Rectal smooth muscle tissue (tissue), 1 donor: ENCODE results near the gene CABP4.

Experiments
- H3K27ac ChIP-seq: one replicate; pipeline ENCODE4 v1.7.0; 2013; ENCODE audit warnings: low read depth, low read length, inconsistent platforms
- H3K27me3 ChIP-seq: one replicate; pipeline ENCODE4 v1.7.0; 2013; ENCODE audit warnings: low read length; ENCODE audit not compliant: control insufficient read depth, insufficient read depth
- H3K36me3 ChIP-seq: one replicate; pipeline ENCODE4 v1.7.0; 2013; ENCODE audit warnings: low read length; ENCODE audit not compliant: control insufficient read depth, insufficient read depth
- H3K4me1 ChIP-seq: one replicate; pipeline ENCODE4 v1.7.0; 2013; ENCODE audit warnings: low read length; ENCODE audit not compliant: control insufficient read depth, insufficient read depth
- H3K4me3 ChIP-seq: one replicate; pipeline ENCODE4 v1.7.0; 2013; ENCODE audit warnings: low read length
- H3K9ac ChIP-seq: one replicate; pipeline ENCODE4 v1.7.0; 2013; ENCODE audit warnings: low read length

CABP4 gene

DNA sequence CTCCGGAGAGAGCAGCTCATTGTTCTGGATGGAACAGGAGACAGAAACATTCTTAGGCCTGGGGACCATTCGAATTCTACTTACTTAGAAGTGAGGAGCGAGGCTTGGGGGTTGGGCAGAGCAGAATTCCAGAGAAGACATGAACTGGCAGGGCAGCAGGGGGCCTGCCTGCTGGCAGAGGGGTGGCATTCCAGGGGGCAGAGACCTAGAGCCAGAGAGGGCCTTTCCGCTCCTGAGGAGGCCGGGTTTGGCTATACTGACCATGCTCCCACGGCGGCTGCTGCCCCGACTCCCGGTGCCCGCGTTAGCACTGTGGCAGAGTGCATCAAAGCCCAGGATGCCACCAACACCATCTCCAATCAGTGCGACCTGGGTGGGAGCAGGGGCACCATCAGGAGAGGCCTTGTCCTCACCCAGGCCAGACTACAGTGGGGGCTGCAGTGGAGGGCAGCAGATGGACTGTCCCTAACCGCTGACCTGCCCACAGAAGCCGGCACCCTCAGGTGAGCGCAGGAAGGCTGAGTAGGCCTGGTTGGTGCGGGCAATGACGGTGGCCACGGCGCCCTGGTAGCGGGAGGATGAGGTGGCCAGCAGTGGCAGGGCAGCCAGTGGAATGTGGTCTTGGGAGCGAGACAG lies 42.6 kb downstream of the CABP4 start:
- H3K27ac ChIP-seq = no peak overlapping the region
- H3K4me3 ChIP-seq = no peak overlapping the region
- H3K27me3 ChIP-seq = no peaks in the 10 kb centered on the region
- no peaks in the 10 kb centered on the region for H3K4me1 ChIP-seq
- H3K9ac ChIP-seq = no peak overlapping the region
- peaks cover 6% of the 10 kb centered on the region for H3K36me3 ChIP-seq

GRCh38 chr11:67498544-67498972 lies 43.4 kb downstream of the CABP4 start:
- no peak overlapping the region for H3K27ac ChIP-seq
- H3K4me3 ChIP-seq = no peak overlapping the region
- H3K27me3 ChIP-seq = no peaks in the 10 kb centered on the region
- peaks cover 6% of the 10 kb centered on the region for H3K36me3 ChIP-seq
- H3K9ac ChIP-seq = no peak overlapping the region
- no peaks in the 10 kb centered on the region for H3K4me1 ChIP-seq

DNA sequence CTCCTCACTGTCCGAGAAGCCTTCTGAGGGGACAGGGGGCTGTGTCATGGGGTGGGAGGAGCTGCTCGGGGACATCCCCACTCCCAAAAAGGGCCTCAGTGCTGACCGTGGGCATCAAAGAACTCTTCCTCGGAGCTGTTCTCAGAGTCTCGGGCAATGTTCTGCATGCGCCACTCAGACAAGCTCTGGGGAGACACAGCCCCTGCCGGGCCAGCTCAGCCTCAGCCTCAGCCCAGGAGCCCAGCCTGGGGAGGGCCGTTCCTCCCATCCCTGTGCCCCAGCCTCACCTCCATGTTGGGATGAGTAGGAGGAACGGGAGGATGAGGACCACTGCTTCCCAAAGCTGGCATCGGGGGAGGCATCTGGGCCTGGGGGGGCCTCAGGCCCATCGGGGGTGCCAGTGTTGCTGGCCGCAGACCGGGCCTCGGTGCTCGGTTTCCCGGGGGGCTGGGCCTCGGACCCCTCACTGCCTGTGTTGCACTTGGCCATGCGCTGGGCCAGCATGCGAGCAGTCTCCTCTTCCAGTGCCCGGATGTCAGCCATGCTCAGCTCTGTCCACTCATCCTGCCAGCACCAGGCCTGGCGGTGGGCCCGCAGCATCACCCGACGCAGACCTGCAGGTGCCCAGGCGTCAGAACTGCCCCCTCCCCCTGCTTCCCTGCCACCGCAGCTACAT lies 44.8 kb downstream of the CABP4 start:
- Histone ChIP-seq H3K27me3 (peaks cover 3% of the 10 kb centered on the region), H3K36me3 (peaks cover 6% of the 10 kb centered on the region), H3K9ac (no peak overlapping the region), H3K4me3 (no peak overlapping the region), H3K4me1 (peaks cover 2% of the 10 kb centered on the region), H3K27ac (no peak overlapping the region)

DNA sequence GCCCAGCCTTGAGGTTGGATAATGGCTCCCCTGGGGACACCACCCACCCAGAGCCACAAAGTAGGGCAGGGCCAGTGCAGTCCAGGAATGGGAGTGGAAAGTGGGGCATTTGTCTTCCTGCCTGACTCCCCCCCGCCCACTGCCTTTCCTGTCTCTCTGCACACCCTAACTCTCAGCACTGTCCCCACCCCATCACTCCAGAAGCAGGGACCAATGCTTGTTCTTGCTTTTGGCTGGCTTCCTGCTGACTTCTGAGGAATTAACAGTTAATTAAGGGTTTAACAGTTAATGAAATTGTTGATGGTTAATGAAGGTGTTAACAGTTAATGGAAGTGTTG lies 45.3 kb downstream of the CABP4 start:
- Histone ChIP-seq H3K4me3 (no peak overlapping the region), H3K9ac (no peak overlapping the region), H3K4me1 (peaks cover 3% of the 10 kb centered on the region), H3K36me3 (peaks cover 6% of the 10 kb centered on the region), H3K27ac (no peak overlapping the region), H3K27me3 (peaks cover 3% of the 10 kb centered on the region)

DNA sequence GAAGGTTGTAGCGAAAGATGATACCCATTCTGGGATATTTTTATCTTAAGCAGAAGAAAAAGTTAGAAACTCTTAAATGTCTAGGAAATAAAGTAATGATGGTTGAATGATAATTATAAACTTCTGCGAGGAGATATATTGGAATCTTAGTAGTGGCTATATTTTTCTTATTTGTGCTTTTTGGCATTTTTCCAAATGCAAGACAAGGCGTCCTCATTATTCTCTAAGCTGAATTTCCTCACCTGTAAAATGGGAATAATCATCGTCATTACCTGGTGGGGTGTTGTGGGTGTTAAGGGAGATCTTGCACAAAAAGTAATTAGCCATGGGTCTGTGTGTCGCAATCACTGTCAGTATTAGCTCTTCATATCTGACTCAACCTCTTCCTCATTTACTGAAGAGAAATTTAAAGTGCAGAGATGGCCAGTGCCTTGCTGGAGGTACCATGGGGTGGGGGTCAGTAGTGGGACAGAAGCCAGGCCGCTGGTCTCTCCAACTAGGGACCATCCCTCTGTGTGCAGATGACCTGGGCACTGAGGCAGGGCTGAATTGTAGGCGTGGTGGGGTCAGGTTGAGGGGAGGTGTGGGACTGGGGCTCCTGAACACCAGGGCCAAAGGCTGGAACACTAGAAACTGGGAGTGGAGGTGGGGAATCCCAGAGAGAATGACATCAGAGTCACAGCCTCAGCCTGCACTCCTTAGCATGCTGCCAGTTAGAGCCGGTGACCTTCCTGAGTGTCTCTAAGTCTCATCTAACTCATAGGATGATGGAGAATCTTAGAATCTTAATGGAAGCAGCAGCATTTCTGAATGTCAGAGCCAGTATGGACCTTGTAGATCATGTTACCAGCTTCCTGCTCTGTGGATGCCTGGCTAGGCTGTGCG lies 45.9 kb downstream of the CABP4 start:
- no peak overlapping the region for H3K9ac ChIP-seq
- peaks cover 9% of the 10 kb centered on the region for H3K4me1 ChIP-seq
- H3K4me3 ChIP-seq = no peak overlapping the region
- H3K27me3 ChIP-seq = peaks cover 3% of the 10 kb centered on the region
- no peak overlapping the region for H3K27ac ChIP-seq
- peaks cover 6% of the 10 kb centered on the region for H3K36me3 ChIP-seq

GRCh38 chr11:67501854-67502253 lies 46.7 kb downstream of the CABP4 start:
- Histone ChIP-seq H3K27me3 (peaks cover 3% of the 10 kb centered on the region), H3K9ac (no peak overlapping the region), H3K4me1 (peaks cover 9% of the 10 kb centered on the region), H3K36me3 (peaks cover 3% of the 10 kb centered on the region), H3K4me3 (no peak overlapping the region), H3K27ac (no peak overlapping the region)

DNA sequence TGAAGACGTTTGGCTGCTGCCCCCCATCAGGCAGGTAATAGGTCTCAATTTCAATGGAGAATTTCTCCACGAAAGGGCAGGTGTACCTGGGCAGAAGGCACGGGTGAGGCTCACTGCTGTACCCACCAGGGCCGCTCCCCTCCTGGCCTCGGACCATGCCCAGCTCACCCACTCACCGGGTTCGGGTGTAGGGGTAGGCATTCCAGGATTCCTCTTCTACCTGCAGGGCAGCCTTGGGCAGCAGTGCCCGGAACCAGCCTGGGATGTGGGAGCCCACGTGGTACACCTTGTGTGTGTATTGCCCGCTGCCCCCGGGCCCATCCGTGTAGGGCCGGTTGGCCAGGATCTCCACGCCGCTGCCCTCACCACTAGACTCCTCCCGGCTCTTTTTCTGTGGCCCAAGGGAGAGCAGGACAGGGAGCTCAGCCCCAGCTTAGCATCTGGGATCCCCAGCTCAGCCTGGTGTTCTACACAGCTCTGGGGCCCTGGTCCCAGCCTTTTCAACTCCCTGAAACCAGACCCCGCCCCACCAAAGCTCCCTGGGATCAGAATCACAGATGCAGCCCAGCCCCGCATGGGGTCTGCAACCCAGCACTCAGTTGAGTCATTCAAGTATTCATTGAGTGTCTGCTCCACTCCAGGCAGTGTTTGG lies 47.3 kb downstream of the CABP4 start:
- peaks cover 3% of the 10 kb centered on the region for H3K27me3 ChIP-seq
- peaks cover 9% of the 10 kb centered on the region for H3K4me1 ChIP-seq

DNA sequence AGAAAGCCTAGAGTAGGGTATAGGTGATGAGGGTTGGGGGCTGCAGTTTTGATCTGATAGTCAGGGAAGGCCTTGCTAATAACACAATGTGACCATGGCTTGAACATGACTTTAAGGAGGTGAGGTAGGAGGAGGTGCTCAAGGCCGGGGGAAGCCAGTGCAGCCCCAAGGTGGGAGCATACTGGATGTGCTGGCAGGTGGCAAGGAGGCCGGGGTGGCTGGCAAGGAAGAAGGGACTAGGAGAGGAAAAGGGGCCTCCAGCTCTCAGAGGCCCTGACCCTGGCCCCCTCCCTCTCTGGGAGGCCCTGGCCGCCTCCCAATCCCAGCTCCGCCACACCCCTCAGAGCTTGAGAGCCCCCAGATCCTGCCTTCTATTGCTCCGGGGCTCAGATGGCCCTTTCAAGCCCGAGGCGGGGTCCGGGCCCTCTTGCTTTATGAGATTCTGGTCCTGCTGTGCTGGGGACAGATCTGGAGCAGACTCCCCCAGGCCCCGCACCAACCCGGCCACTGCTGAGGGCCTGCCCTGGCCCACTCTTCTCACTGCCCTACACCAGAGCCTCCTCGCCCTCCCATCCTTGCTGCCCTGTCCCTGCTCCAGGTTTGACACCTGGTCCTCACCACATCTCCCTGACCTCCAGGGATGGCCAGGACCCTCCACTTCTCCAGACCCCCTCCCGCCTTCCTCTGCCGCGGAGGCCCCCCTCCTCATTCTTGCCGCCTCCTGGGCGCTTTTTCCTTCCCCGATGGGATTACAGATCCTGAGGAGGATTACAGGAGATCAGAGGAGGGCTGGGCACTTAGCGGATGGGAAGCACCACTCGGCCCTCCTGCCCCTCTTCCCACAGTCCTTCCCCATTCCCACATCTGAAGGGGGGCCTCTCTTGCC lies 48.2 kb downstream of the CABP4 start:
- peak overlapping the region; percentile 52 for H3K4me3 ChIP-seq
- H3K27me3 ChIP-seq = peaks cover 5% of the 10 kb centered on the region
- H3K36me3 ChIP-seq = peaks cover 3% of the 10 kb centered on the region
- no peak overlapping the region for H3K9ac ChIP-seq
- H3K27ac ChIP-seq = no peak overlapping the region
- peaks cover 9% of the 10 kb centered on the region for H3K4me1 ChIP-seq

More for the DNA sequence above, 47.3 kb downstream of the CABP4 start:
- H3K9ac ChIP-seq = no peak overlapping the region
- peaks cover 3% of the 10 kb centered on the region for H3K36me3 ChIP-seq
- no peak overlapping the region for H3K27ac ChIP-seq
- no peak overlapping the region for H3K4me3 ChIP-seq

GRCh38 chr11:67504005-67504949 lies 49.1 kb downstream of the CABP4 start:
- H3K4me1 ChIP-seq = peaks cover 9% of the 10 kb centered on the region
- H3K4me3 ChIP-seq = peak overlapping the region; percentile 85
- peak overlapping the region; percentile 33 for H3K27ac ChIP-seq
- H3K9ac ChIP-seq = peak overlapping the region; percentile 51
- peaks cover 5% of the 10 kb centered on the region for H3K27me3 ChIP-seq
- no peaks in the 10 kb centered on the region for H3K36me3 ChIP-seq

DNA sequence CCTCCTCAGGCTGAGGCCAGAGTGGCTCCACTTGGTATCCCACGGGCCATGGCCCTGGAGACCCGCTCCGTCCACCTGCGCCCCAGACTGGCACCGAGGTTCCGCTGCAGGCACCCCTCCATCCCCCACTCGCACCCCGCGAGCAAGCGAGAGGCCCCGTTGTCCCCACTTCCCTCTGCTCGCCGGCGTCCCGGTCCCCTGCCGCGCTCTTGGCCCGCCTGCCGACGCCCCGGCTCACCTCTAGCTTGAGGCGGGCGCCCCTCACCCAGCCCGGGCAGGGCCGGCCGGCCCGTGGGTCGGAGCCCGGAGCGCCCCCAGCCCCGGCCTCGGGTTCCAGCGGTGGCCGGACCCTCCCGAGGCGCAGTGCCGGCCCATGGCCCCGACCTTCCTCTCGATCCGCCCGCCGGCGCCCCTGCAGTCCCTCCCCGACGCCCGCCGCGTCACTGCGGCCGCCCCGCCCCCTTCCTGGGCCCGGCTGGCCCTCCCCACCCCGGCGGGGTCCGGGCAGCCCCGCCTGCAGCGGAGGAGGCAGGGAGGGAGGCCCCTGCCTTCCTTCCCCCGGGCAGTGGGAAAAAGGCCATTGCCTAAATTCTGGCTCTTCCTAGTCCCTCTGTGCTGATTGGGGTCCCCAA lies 49.9 kb downstream of the CABP4 start, which contains the start of gene PITPNM1:
TSS of gene PITPNM1 (minus strand) at position 414 of the 632 bp plus-strand sequence. CDS start 1,183 bp downstream, outside the sequence.
- H3K27me3 ChIP-seq = peaks cover 5% of the 10 kb centered on the region
- no peaks in the 10 kb centered on the region for H3K36me3 ChIP-seq
- peak within 1 kb of the TSS; percentile 67 for H3K27ac ChIP-seq
- H3K9ac ChIP-seq = peak within 1 kb of the TSS; percentile 54
- H3K4me3 ChIP-seq = peak within 1 kb of the TSS; percentile 85
- H3K4me1 ChIP-seq = peaks cover 9% of the 10 kb centered on the region
